A549 treated with Mapracorat at 1 μM for 4 hours (cell line): ENCODE results near the gene KCNG2. TPM values are rescaled to one million over a fixed set of nuclear protein-coding genes. Genes with fewer than 3 reads are reported as not detected.

Source experiments
- total RNA-seq: library from RNA; stranded (reverse); fragments of 200-300 nt; extraction: Qiagen RNA extraction; gene quantifications from 5 replicates; pipeline ENCODE4 v1.2.3, GENCODE V29; 2022

Gene KCNG2
- total RNA-seq = not detected in 5 replicates

GRCh38 chr18:79797518-79798345, at the start of gene KCNG2:
Gene KCNG2 (plus strand): TSS chr18:79797938. CDS start chr18:79863668, 65,730 bp downstream.

Other genes with a start within 250 kb of the KCNG2 start
- 12.9 to 17.1 TPM (median 16.4 TPM) in 5 replicates for gene CTDP1, start 118.1 kb upstream of the KCNG2 start, total RNA-seq
- 10.8 to 20.5 TPM (median 18.8 TPM) in 5 replicates for gene SLC66A2, start 153.7 kb downstream of the KCNG2 start, total RNA-seq
- gene HSBP1L1, start 166.7 kb downstream of the KCNG2 start, total RNA-seq = 10.6 to 14.8 TPM (median 13.1 TPM) in 5 replicates
- gene TXNL4A, start 190.6 kb downstream of the KCNG2 start, total RNA-seq = 94.8 to 155 TPM (median 143 TPM) in 5 replicates
- gene RBFA, start 236.5 kb downstream of the KCNG2 start, total RNA-seq = 26.9 to 31.1 TPM (median 30.3 TPM) in 5 replicates